Medulla oblongata (tissue), 1 donor: Measurements from ENCODE around the gene NEK9.

Source experiments
- DNase-seq: peaks from one replicate; pipeline ENCODE4 v3.0.0-alpha.2; 2015; ENCODE audit errors: extremely low spot score

Gene NEK9

DNA sequence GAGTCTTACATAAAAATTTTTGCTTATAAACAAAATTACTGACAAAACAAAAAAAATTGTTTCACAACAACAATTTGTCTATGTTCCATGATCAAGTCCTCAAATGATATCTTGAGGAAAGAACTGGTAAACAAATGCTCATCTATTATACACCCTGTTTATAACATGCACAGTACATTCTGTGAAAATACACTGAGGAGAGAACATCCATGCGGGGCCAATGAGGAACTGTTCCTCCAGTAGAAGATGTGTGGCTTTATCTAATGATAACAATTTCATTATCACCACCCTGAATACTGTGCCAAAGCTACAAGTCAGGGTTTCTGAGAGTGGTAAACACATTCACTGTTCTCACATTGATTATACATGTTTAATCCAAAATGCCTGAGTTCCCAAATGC lies 86.3 kb downstream of the NEK9 start:
- DNase-seq = no peak

DNA sequence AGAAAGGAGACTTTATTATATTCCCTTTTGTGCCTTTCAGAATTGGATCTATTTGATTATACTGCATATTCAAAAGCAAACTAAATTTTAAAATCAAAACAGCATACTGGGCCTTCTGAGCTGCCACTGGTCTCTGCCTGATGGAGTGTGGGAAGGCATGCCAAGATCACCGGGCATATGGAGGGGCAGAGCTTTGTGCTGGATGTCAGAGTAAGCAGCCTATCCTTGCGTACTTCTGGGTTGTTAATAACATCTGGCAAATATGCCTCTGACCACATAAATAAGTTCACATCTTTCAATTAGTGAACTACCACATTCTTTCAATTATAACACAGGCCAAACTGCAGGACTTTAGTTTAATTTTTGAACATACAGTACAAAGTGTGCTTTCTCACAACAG lies 93.9 kb downstream of the NEK9 start:
- DNase-seq = no peak

DNA sequence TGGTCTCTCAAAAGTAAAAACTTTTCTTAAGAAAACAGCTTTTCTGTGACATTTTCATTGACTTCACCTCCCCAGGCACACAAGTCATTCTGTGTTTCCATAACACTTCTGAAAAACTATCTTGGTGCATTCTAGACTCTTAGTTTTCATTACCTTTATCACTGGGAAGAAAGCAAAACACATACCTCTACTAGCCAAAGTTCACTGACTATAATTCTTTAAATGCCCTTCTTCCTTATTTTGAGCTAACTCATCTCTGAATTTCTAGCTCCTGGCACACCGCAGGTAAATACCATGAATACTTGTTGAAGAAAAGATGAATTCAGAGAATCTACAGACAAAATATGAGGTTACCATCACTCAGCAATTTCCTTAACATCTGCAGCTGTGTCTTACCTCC lies 96.7 kb downstream of the NEK9 start:
- no peak for DNase-seq
